GM21447 (cell line): ENCODE results near the gene CENPA.

Experiments used
- ATAC-seq: cut with Tn5 transposase; IDR thresholded peaks from one replicate; pipeline ENCODE4 v1.9.1; 2021; ENCODE audit not compliant: unreplicated experiment

CENPA gene

GRCh38 chr2:26838121-26838906 is 52.5 kb downstream of the CENPA start:
- no peak for ATAC-seq

GRCh38 chr2:26840937-26841610 is 55.2 kb downstream of the CENPA start:
- no peak for ATAC-seq

GRCh38 chr2:26843041-26843440 is 57.2 kb downstream of the CENPA start:
- ATAC-seq = no peak
